Peyer's patch (tissue), 4 donors: ENCODE measurements around the gene CELSR1. TPM values are rescaled to one million over a fixed set of nuclear protein-coding genes. Genes with fewer than 3 reads are reported as not detected.
"Not testable (repeated sequence)": the region's sequence is repeated elsewhere in the genome, so short reads cannot be mapped to it uniquely, and the experiment has no call there.

ENCODE experiments used
- DNase-seq, 3 donors: peaks; one replicate each; pipeline ENCODE4 v3.0.0-alpha.2; 2017 to 2019
- H3K27ac ChIP-seq, 4 donors: fragments of 200-600 bp; sonication (generic); one replicate each; pipeline ENCODE4 v1.5.1; 2016 to 2019
- H3K27me3 ChIP-seq, 2 donors: fragments of 200-600 bp; sonication (generic); one replicate each; pipeline ENCODE4 v1.5.1; 2019
- H3K36me3 ChIP-seq, 3 donors: fragments of 200-600 bp; sonication (generic); one replicate each; pipeline ENCODE4 v1.5.1; 2016 to 2019
- H3K4me1 ChIP-seq, 4 donors: fragments of 200-600 bp; sonication (generic); one replicate each; pipeline ENCODE4 v1.5.1; 2016 to 2019
- H3K4me3 ChIP-seq, 4 donors: fragments of 200-600 bp; sonication (generic); 1 replicate in 3 of 4; 2 replicates in 1 of 4; pipeline ENCODE4 v1.5.1; 2016 to 2019; ENCODE audit warnings: mild to moderate bottlenecking in 1 of 4
- H3K9me3 ChIP-seq, 4 donors: fragments of 200-600 bp; sonication (generic); one replicate each; pipeline ENCODE4 v1.5.1; 2016 to 2019; ENCODE audit warnings: mild to moderate bottlenecking in 1 of 4
- POLR2A ChIP-seq, 2 donors: fragments of 450-650 bp; IDR thresholded peaks; one replicate each; pipeline ENCODE4 v1.5.1; 2017; ENCODE audit warnings: antibody characterized with exemption in 2 of 2, mild to moderate bottlenecking in 2 of 2, moderate library complexity in 2 of 2
- total RNA-seq, 4 donors: library from RNA; depleted of rRNA; stranded (reverse); fragments of >200 nt; gene quantifications; one replicate each; pipeline ENCODE4 v1.1.0, GENCODE V29; 2016
- TF ChIP-seq, protein P1 (sequence below), 6 experiments: fragments of 450-650 bp in 4 of 6; fragments of 200-600 bp in 2 of 6; sonication (generic) in 1 of 6; IDR thresholded peaks; one replicate each; pipeline ENCODE4 v1.5.1; 2017 to 2019; ENCODE audit warnings: antibody characterized with exemption in 6 of 6, mild to moderate bottlenecking in 3 of 6, moderate library complexity in 1 of 6

CELSR1 gene
- total RNA-seq, 4 donors from 2014 or later, result 1.1 to 22.3 (median 1.5) TPM

GRCh38 chr22:46407748-46408147, 129.7 kb downstream of the CELSR1 start:
- DNase-seq, result no peak
- H3K9me3 ChIP-seq, result no peaks in the 10 kb centered on the region
- TF ChIP-seq, protein P1, sequence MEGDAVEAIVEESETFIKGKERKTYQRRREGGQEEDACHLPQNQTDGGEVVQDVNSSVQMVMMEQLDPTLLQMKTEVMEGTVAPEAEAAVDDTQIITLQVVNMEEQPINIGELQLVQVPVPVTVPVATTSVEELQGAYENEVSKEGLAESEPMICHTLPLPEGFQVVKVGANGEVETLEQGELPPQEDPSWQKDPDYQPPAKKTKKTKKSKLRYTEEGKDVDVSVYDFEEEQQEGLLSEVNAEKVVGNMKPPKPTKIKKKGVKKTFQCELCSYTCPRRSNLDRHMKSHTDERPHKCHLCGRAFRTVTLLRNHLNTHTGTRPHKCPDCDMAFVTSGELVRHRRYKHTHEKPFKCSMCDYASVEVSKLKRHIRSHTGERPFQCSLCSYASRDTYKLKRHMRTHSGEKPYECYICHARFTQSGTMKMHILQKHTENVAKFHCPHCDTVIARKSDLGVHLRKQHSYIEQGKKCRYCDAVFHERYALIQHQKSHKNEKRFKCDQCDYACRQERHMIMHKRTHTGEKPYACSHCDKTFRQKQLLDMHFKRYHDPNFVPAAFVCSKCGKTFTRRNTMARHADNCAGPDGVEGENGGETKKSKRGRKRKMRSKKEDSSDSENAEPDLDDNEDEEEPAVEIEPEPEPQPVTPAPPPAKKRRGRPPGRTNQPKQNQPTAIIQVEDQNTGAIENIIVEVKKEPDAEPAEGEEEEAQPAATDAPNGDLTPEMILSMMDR (IDR thresholded peaks at IDR 0.05), result no peak
- TF ChIP-seq POLR2A (IDR thresholded peaks at IDR 0.05), result no peak
- no peaks in the 10 kb centered on the region for H3K4me1 ChIP-seq
- H3K27ac ChIP-seq, result no peak overlapping the region
- no peaks in the 10 kb centered on the region for H3K36me3 ChIP-seq
- H3K27me3 ChIP-seq, result no peaks in the 10 kb centered on the region
- H3K4me3 ChIP-seq, result no peak overlapping the region

GRCh38 chr22:46406791-46407190, 130.6 kb downstream of the CELSR1 start:
- no peak for DNase-seq
- Histone ChIP-seq H3K27me3 (no peaks in the 10 kb centered on the region), H3K9me3 (no peaks in the 10 kb centered on the region), H3K4me1 (no peaks in the 10 kb centered on the region), H3K4me3 (no peak overlapping the region), H3K36me3 (no peaks in the 10 kb centered on the region), H3K27ac (no peak overlapping the region)
- no peak for TF ChIP-seq POLR2A (IDR thresholded peaks at IDR 0.05)
- TF ChIP-seq, protein P1 (IDR thresholded peaks at IDR 0.05), result no peak

- H3K36me3 ChIP-seq, result no peaks in the 10 kb centered on the region
- TF ChIP-seq, protein P1 (IDR thresholded peaks at IDR 0.05), result no peak
- no peak for TF ChIP-seq POLR2A (IDR thresholded peaks at IDR 0.05)
- no peak for DNase-seq
- no peaks in the 10 kb centered on the region for H3K27me3 ChIP-seq
- no peak overlapping the region for H3K27ac ChIP-seq
- H3K4me3 ChIP-seq, result no peak overlapping the region
- no peaks in the 10 kb centered on the region for H3K9me3 ChIP-seq
- H3K4me1 ChIP-seq, result no peaks in the 10 kb centered on the region
Observed at GRCh38 chr22:46406349-46406748, 131.1 kb downstream of the CELSR1 start.

- no peak for TF ChIP-seq POLR2A (IDR thresholded peaks at IDR 0.05)
- TF ChIP-seq, protein P1 (IDR thresholded peaks at IDR 0.05), result no peak
- Histone ChIP-seq H3K36me3 (no peaks in the 10 kb centered on the region), H3K27me3 (no peaks in the 10 kb centered on the region), H3K4me1 (no peaks in the 10 kb centered on the region), H3K4me3 (no peak overlapping the region), H3K9me3 (no peaks in the 10 kb centered on the region), H3K27ac (no peak overlapping the region)
- no peak for DNase-seq
Observed at GRCh38 chr22:46405901-46406300, 131.5 kb downstream of the CELSR1 start.

- not testable (repeated sequence) for DNase-seq, H3K27ac ChIP-seq, H3K27me3 ChIP-seq, H3K9me3 ChIP-seq, H3K36me3 ChIP-seq, H3K4me1 ChIP-seq, H3K4me3 ChIP-seq
Observed at GRCh38 chr22:46403880-46404279, 133.5 kb downstream of the CELSR1 start.

DNA sequence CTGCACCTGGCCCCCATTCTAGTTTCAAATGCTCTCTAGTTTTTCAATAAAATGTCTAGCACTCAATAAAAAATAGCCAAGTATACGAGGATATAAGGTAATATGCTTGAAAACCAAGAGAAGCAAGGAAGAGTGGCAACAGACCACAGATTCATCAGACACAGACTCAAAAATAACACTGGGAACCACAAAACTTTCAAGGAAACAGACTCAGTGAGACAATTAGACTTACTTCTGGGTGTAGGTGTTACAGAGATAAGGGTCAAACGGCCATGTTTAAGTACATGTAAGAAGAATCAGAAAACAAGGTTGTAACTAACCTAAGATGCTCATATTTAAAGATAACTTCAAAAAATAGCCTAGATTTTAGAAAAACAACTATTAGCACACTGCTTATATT, 134.9 kb downstream of the CELSR1 start:
- Histone ChIP-seq H3K4me3 (no peak overlapping the region), H3K36me3 (no peaks in the 10 kb centered on the region), H3K4me1 (no peaks in the 10 kb centered on the region), H3K9me3 (no peaks in the 10 kb centered on the region), H3K27ac (no peak overlapping the region), H3K27me3 (no peaks in the 10 kb centered on the region)
- TF ChIP-seq, protein P1 (IDR thresholded peaks at IDR 0.05), result no peak
- TF ChIP-seq POLR2A (IDR thresholded peaks at IDR 0.05), result no peak
- no peak for DNase-seq
